Common myeloid progenitor, CD34-positive (primary cell): ENCODE measurements around the gene OR6K3.
A peak's percentile ranks its signal among the peaks of the same experiment; 100 is the strongest.

Experiments
- CTCF ChIA-PET: fragments of 350-600 bp; sonication (Branson Sonifier 250); formaldehyde crosslinking; loops from one replicate; lab custom pipeline; 2021; ENCODE audit warnings: antibody characterized with exemption; lab: Charles Lee
- POLR2A ChIA-PET: fragments of 350-600 bp; sonication (Branson Sonifier 250); formaldehyde crosslinking; loops from one replicate; lab custom pipeline; 2021; ENCODE audit warnings: antibody characterized with exemption; lab: Charles Lee
- DNase-seq, 3 donors: peaks; one replicate each; pipeline versions ENCODE4 v3.0.0 to v3.0.0-alpha.2; 2013
- H3K27ac ChIP-seq, 2 experiments: 1 replicate in 1 of 2; 2 replicates in 1 of 2; pipeline ENCODE4 v1.7.0; 2013; ENCODE audit warnings: inconsistent platforms in 2 of 2, low read length in 2 of 2, mild to moderate bottlenecking in 2 of 2, low read depth in 1 of 2, moderate library complexity in 1 of 2; ENCODE audit not compliant: severe bottlenecking in 2 of 2, insufficient read depth in 1 of 2, poor library complexity in 1 of 2
- H3K27me3 ChIP-seq, 5 experiments: replicated peaks in 2 of 5; 1 replicate in 3 of 5; 2 replicates in 2 of 5; pipeline versions ENCODE4 v1.6.1 to v1.7.0; 2013; ENCODE audit warnings: low read length in 4 of 5, mild to moderate bottlenecking in 2 of 5, moderate library complexity in 2 of 5, inconsistent platforms in 1 of 5; ENCODE audit not compliant: insufficient read depth in 5 of 5, control insufficient read depth in 4 of 5
- H3K36me3 ChIP-seq, 4 experiments: 1 replicate in 2 of 4; 2 replicates in 2 of 4; pipeline versions ENCODE4 v1.6.1 to v1.7.0; 2013; ENCODE audit warnings: low read length in 3 of 4, control low read depth in 1 of 4, mild to moderate bottlenecking in 1 of 4; ENCODE audit not compliant: control insufficient read depth in 4 of 4, insufficient read depth in 4 of 4
- H3K4me1 ChIP-seq, 4 experiments: 1 replicate in 3 of 4; 2 replicates in 1 of 4; pipeline versions ENCODE4 v1.6.1 to v1.7.1; 2013; ENCODE audit warnings: low read length in 3 of 4, mild to moderate bottlenecking in 3 of 4, control low read depth in 1 of 4, inconsistent platforms in 1 of 4, moderate library complexity in 1 of 4; ENCODE audit not compliant: control insufficient read depth in 4 of 4, insufficient read depth in 4 of 4; ENCODE audit errors: control extremely low read depth in 1 of 4
- H3K4me3 ChIP-seq, 7 experiments: 1 replicate in 4 of 7; 2 replicates in 3 of 7; pipeline versions ENCODE4 v1.5.1 to v1.7.0; 2013; ENCODE audit warnings: mild to moderate bottlenecking in 7 of 7, low read length in 6 of 7, moderate library complexity in 6 of 7, inconsistent platforms in 2 of 7, low read depth in 2 of 7, control low read depth in 1 of 7; ENCODE audit not compliant: insufficient read depth in 4 of 7, control insufficient read depth in 1 of 7; ENCODE audit errors: extremely low read depth in 1 of 7
- H3K9me3 ChIP-seq, 5 experiments: 1 replicate in 4 of 5; 2 replicates in 1 of 5; pipeline versions ENCODE4 v1.6.1 to v1.7.1; 2013; ENCODE audit warnings: low read length in 4 of 5, mild to moderate bottlenecking in 2 of 5, inconsistent platforms in 1 of 5, low read depth in 1 of 5, moderate library complexity in 1 of 5; ENCODE audit not compliant: control insufficient read depth in 4 of 5, insufficient read depth in 2 of 5; ENCODE audit errors: control extremely low read depth in 1 of 5
- WGBS: methylation state at CpG from one replicate; pipeline ENCODE4 v1.1.5; 2013; ENCODE audit not compliant: insufficient coverage; 5-methylcytosine and 5-hydroxymethylcytosine counted together

OR6K3 gene

DNA sequence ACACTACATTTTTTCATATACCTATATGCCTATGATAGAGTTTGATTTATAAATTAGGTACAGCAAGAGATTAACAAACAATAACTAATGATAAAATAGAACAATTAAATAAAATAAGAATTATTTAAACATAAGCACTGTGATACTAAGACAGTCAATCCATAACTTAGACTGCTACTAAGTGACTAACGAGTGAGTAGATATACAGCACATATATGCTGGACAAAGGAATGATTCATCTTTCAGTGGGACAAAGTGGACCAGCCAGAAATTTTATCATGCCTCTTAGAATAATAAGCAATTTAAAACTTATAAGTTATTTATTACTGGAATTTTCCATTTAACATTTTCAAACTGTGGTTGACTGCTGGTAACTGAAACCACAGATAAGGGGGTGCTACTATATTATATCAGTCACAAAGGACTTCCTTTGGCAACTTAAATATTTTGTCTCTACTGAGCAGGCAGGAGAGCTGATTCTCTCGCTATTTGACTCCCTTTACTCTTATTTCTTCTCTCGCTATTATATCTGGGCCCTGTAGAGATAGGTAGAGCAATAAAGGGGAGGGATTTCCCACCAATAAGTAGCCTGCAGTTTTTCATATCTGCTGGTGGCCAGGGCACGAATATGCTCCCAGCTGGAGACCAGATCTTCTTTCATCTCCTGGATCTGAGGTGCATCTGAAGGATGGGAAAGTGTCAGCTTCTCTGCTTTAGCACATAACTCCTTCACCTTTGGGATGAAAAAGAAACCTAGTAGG is 44.8 kb downstream of the OR6K3 start:
- no peaks in the 10 kb centered on the region for H3K27me3 ChIP-seq
- ChIA-PET POLR2A (no interaction called here), CTCF (no interaction called here)
- WGBS: 25% methylated on average over 1 of the region's 4 CpGs
- peak overlapping the region in 2 of 7 experiments; percentile 5 to 41 for H3K4me3 ChIP-seq
- no peak overlapping the region for H3K27ac ChIP-seq
- H3K36me3 ChIP-seq: no peaks in the 10 kb centered on the region
- peaks cover 0 to 16% (median 7%) of the 10 kb centered on the region in 4 experiments for H3K4me1 ChIP-seq
- no peaks in the 10 kb centered on the region for H3K9me3 ChIP-seq
- peak; percentile 29 to 75 (median 54) for DNase-seq

DNA sequence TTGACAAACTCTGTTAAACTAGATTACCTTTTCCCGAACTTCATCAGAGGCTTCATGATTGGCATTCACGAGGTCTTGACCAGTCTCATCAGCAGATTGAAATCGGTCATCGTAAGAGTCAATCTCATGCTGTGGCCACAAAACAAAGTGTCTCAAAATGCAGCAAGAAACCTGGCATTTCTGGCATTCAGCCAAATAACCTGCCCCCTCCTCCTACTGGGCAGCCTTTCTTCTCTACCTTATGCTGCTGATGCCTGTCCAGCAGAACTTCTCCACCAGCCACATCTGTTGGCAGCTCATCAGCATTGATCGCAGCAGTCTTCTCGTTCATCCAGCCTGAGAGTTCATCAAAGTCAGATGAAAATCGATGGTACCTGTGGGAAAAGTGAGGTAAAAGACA is 46.2 kb downstream of the OR6K3 start:
- Histone ChIP-seq H3K4me3 (no peak overlapping the region), H3K9me3 (no peaks in the 10 kb centered on the region), H3K36me3 (no peaks in the 10 kb centered on the region), H3K27me3 (no peaks in the 10 kb centered on the region), H3K27ac (no peak overlapping the region), H3K4me1 (peaks cover 0 to 16% (median 7%) of the 10 kb centered on the region in 4 experiments)
- POLR2A ChIA-PET: no interaction called here
- CTCF ChIA-PET: no interaction called here
- DNase-seq: no peak
- 96% methylated on average over 6 of the region's 7 CpGs for WGBS
